RWPE2 (cell line): ENCODE data around the gene NEXN.

Experiments
- ATAC-seq: fragments of 200-7000 bp; cut with Tn5 transposase; 3 replicates; pipeline ENCODE4 v1.9.1; 2021; ENCODE audit warnings: low read depth
- DNase-seq: peaks from one replicate; pipeline ENCODE4 v3.0.0-alpha.2; 2020; ENCODE audit warnings: low spot score
- H3K27ac ChIP-seq: fragments of 450-650 bp; 2 replicates; pipeline ENCODE4 v1.5.1; 2017; ENCODE audit warnings: mild to moderate bottlenecking; ENCODE audit not compliant: poor library complexity, severe bottlenecking
- H3K27me3 ChIP-seq: fragments of 250-450 bp; sonication (Bioruptor Pico); 2 replicates; pipeline ENCODE4 v1.5.1; 2021; ENCODE audit warnings: mild to moderate bottlenecking, moderate library complexity; ENCODE audit not compliant: insufficient read depth, poor library complexity, severe bottlenecking
- H3K36me3 ChIP-seq: fragments of 250-450 bp; sonication (Bioruptor Pico); 2 replicates; pipeline ENCODE4 v1.5.1; 2020; ENCODE audit warnings: low read depth, mild to moderate bottlenecking, moderate library complexity
- H3K4me1 ChIP-seq: fragments of 250-450 bp; sonication (Bioruptor Pico); 2 replicates; pipeline ENCODE4 v1.5.1; 2021; ENCODE audit warnings: mild to moderate bottlenecking, moderate library complexity; ENCODE audit not compliant: insufficient read depth, poor library complexity, severe bottlenecking
- H3K4me3 ChIP-seq: fragments of 250-450 bp; sonication (Bioruptor Pico); 2 replicates; pipeline ENCODE4 v1.5.1; 2021; ENCODE audit warnings: mild to moderate bottlenecking, moderate library complexity; ENCODE audit not compliant: severe bottlenecking
- H3K9me3 ChIP-seq: fragments of 250-450 bp; sonication (Bioruptor Pico); 2 replicates; pipeline ENCODE4 v1.5.1; 2021; ENCODE audit warnings: mild to moderate bottlenecking, moderate library complexity; ENCODE audit not compliant: severe bottlenecking
- CTCF ChIP-seq: fragments of 450-650 bp; IDR thresholded peaks from one replicate; pipeline ENCODE4 v1.5.1; 2017; ENCODE audit warnings: mild to moderate bottlenecking, moderate library complexity; ENCODE audit not compliant: poor library complexity, severe bottlenecking

NEXN gene

GRCh38 chr1:77899647-77900320 is 11.4 kb downstream of the NEXN start:
- no peak for DNase-seq
- H3K36me3 ChIP-seq, result no peaks in the 10 kb centered on the region
- H3K27me3 ChIP-seq, result no peaks in the 10 kb centered on the region
- no peaks in the 10 kb centered on the region for H3K9me3 ChIP-seq
- H3K27ac ChIP-seq, result no peak overlapping the region
- peaks cover 3% of the 10 kb centered on the region for H3K4me1 ChIP-seq
- H3K4me3 ChIP-seq, result no peak overlapping the region
- no peak for TF ChIP-seq CTCF
- ATAC-seq, result no peak

- TF ChIP-seq CTCF, result peak; percentile 91
- Histone ChIP-seq H3K36me3 (no peaks in the 10 kb centered on the region), H3K27me3 (no peaks in the 10 kb centered on the region), H3K9me3 (no peaks in the 10 kb centered on the region), H3K27ac (no peak overlapping the region), H3K4me3 (no peak overlapping the region), H3K4me1 (peaks cover 3% of the 10 kb centered on the region)
- ATAC-seq (peak; percentile 78), DNase-seq (no peak)
Observed at GRCh38 chr1:77900687-77901293, 12.4 kb downstream of the NEXN start.

- Histone ChIP-seq H3K4me3 (no peak overlapping the region), H3K4me1 (no peaks in the 10 kb centered on the region), H3K36me3 (no peaks in the 10 kb centered on the region), H3K27me3 (no peaks in the 10 kb centered on the region), H3K9me3 (no peaks in the 10 kb centered on the region), H3K27ac (no peak overlapping the region)
- no peak for ATAC-seq
- TF ChIP-seq CTCF, result no peak
- no peak for DNase-seq
Observed at GRCh38 chr1:77905603-77906002, 17.2 kb downstream of the NEXN start.

GRCh38 chr1:77906019-77906545 is 17.7 kb downstream of the NEXN start:
- no peaks in the 10 kb centered on the region for H3K4me1 ChIP-seq
- H3K4me3 ChIP-seq, result no peak overlapping the region
- no peaks in the 10 kb centered on the region for H3K36me3 ChIP-seq
- no peaks in the 10 kb centered on the region for H3K27me3 ChIP-seq
- TF ChIP-seq CTCF, result no peak
- ATAC-seq, result no peak
- H3K9me3 ChIP-seq, result no peaks in the 10 kb centered on the region
- H3K27ac ChIP-seq, result no peak overlapping the region
- DNase-seq, result no peak

- Histone ChIP-seq H3K4me1 (no peaks in the 10 kb centered on the region), H3K9me3 (no peaks in the 10 kb centered on the region), H3K27me3 (no peaks in the 10 kb centered on the region), H3K4me3 (no peak overlapping the region), H3K27ac (no peak overlapping the region), H3K36me3 (no peaks in the 10 kb centered on the region)
- TF ChIP-seq CTCF, result no peak
- DNase-seq (no peak), ATAC-seq (no peak)
Observed at GRCh38 chr1:77906624-77907023, 18.2 kb downstream of the NEXN start.
